ENCODE measurements around the gene RNF138.
A peak's percentile ranks its signal among the peaks of the same experiment; 100 is the strongest.
"Not testable (repeated sequence)": the region's sequence is repeated elsewhere in the genome, so short reads cannot be mapped to it uniquely, and the experiment has no call there.

Gene RNF138

GRCh38 chr18:32091724-32092421 lies at the start of gene RNF138:
Gene RNF138 (plus strand): TSS chr18:32091874. CDS start chr18:32092777, 903 bp downstream.
- DNase-seq, result peak; percentile 86

GRCh38 chr18:32042337-32042736 lies 49.3 kb upstream of the RNF138 start:
- DNase-seq, result no peak

GRCh38 chr18:32048507-32049091 lies 43.1 kb upstream of the RNF138 start:
- no peak for DNase-seq

- DNase-seq, result peak; percentile 14
Observed at GRCh38 chr18:32049393-32050171, 42.1 kb upstream of the RNF138 start.

- DNase-seq, result no peak
Observed at GRCh38 chr18:32056613-32057358, 34.9 kb upstream of the RNF138 start.

- DNase-seq, result no peak
Observed at GRCh38 chr18:32057624-32058165, 34.0 kb upstream of the RNF138 start.

- no peak for DNase-seq
Observed at GRCh38 chr18:32060026-32060425, 31.6 kb upstream of the RNF138 start.

- DNase-seq, result no peak
Observed at GRCh38 chr18:32067375-32068167, 24.1 kb upstream of the RNF138 start.

- DNase-seq, result no peak
Observed at GRCh38 chr18:32072321-32072720, 19.4 kb upstream of the RNF138 start.

GRCh38 chr18:32074206-32074605 lies 17.5 kb upstream of the RNF138 start:
- no peak for DNase-seq

GRCh38 chr18:32078845-32079244 lies 12.8 kb upstream of the RNF138 start:
- no peak for DNase-seq

- no peak for DNase-seq
Observed at GRCh38 chr18:32081881-32082280, 9.8 kb upstream of the RNF138 start.

- no peak for DNase-seq
Observed at GRCh38 chr18:32083781-32084180, 7.9 kb upstream of the RNF138 start.

- no peak for DNase-seq
Observed at GRCh38 chr18:32086881-32087280, 4.8 kb upstream of the RNF138 start.

GRCh38 chr18:32090831-32091230 lies 843 bp upstream of the RNF138 start:
- DNase-seq, result not testable (repeated sequence)

GRCh38 chr18:32091325-32091723 lies 350 bp upstream of the RNF138 start:
- no peak for DNase-seq

- DNase-seq, result peak; percentile 100
Observed at GRCh38 chr18:32092422-32093101, 888 bp downstream of the RNF138 start.

- peak; percentile 24 for DNase-seq
Observed at GRCh38 chr18:32093102-32093511, 1.4 kb downstream of the RNF138 start.

GRCh38 chr18:32093523-32093922 lies 1.8 kb downstream of the RNF138 start:
- no peak for DNase-seq

- no peak for DNase-seq
Observed at GRCh38 chr18:32095192-32095899, 3.7 kb downstream of the RNF138 start.

- DNase-seq, result no peak
Observed at GRCh38 chr18:32095900-32096229, 4.2 kb downstream of the RNF138 start.

Measured in activated CD4-positive, alpha-beta T cell treated with anti-CD3 and anti-CD28 coated beads, Interleukin-2, amount 50 U/mL, for 1 hour (primary cell).